CD4-positive, alpha-beta memory T cell (primary cell): ENCODE measurements around the gene LMAN2L. TPM values are rescaled to one million over a fixed set of nuclear protein-coding genes. Genes with fewer than 3 reads are reported as not detected.

Experiments
- CTCF ChIA-PET: fragments of 350-600 bp; sonication (Branson Sonifier 250); formaldehyde crosslinking; loops from one replicate; lab custom pipeline; 2021; ENCODE audit warnings: inconsistent platforms; ENCODE audit not compliant: partially characterized antibody; lab: Charles Lee
- POLR2A ChIA-PET: fragments of 350-600 bp; sonication (Branson Sonifier 250); formaldehyde crosslinking; loops from one replicate; lab custom pipeline; 2021; ENCODE audit not compliant: partially characterized antibody; lab: Charles Lee
- DNase-seq, 5 donors: peaks; one replicate each; pipeline versions ENCODE4 v3.0.0 to v3.0.0-alpha.2; 2020 to 2022; ENCODE audit warnings: mixed read lengths in 1 of 5
- H3K27ac ChIP-seq: one replicate; pipeline ENCODE4 v1.7.0; 2013; ENCODE audit warnings: low read depth, low read length
- H3K27me3 ChIP-seq: 2 replicates; pipeline ENCODE4 v1.7.0; 2013; ENCODE audit warnings: mild to moderate bottlenecking, low read length, moderate library complexity; ENCODE audit not compliant: insufficient read depth
- H3K36me3 ChIP-seq: 2 replicates; pipeline ENCODE4 v1.7.0; 2013; ENCODE audit warnings: mild to moderate bottlenecking, low read length, moderate library complexity; ENCODE audit not compliant: insufficient read depth
- H3K4me1 ChIP-seq: 2 replicates; pipeline ENCODE4 v1.7.0; 2013; ENCODE audit warnings: mild to moderate bottlenecking, low read length, moderate library complexity; ENCODE audit not compliant: insufficient read depth
- H3K4me3 ChIP-seq, 2 donors: one replicate each; pipeline ENCODE4 v1.7.0; 2013; ENCODE audit warnings: low read length in 2 of 2, mild to moderate bottlenecking in 1 of 2
- H3K9me3 ChIP-seq, 2 donors: one replicate each; pipeline ENCODE4 v1.7.0; 2013; ENCODE audit warnings: low read length in 2 of 2, control low read depth in 1 of 2; ENCODE audit not compliant: control insufficient read depth in 1 of 2
- H3K27ac Mint-ChIP-seq, 7 donors: one replicate each; pipeline ENCODE4 v1.8.0; 2020 to 2021; ENCODE audit warnings: mixed read lengths in 7 of 7, mild to moderate bottlenecking in 6 of 7, inconsistent platforms in 3 of 7, moderate library complexity in 3 of 7
- H3K27me3 Mint-ChIP-seq, 2 donors: one replicate each; pipeline ENCODE4 v1.8.0; 2020 to 2021; ENCODE audit warnings: mixed read lengths in 2 of 2
- H3K36me3 Mint-ChIP-seq, 2 donors: one replicate each; pipeline ENCODE4 v1.8.0; 2020 to 2021; ENCODE audit warnings: mixed read lengths in 2 of 2, inconsistent platforms in 1 of 2, mild to moderate bottlenecking in 1 of 2
- H3K4me1 Mint-ChIP-seq, 4 donors: one replicate each; pipeline ENCODE4 v1.8.0; 2020 to 2021; ENCODE audit warnings: mixed read lengths in 4 of 4, mild to moderate bottlenecking in 1 of 4
- H3K4me3 Mint-ChIP-seq, 8 donors: one replicate each; pipeline ENCODE4 v1.8.0; 2020 to 2021; ENCODE audit warnings: mixed read lengths in 8 of 8, mild to moderate bottlenecking in 7 of 8, moderate library complexity in 6 of 8, inconsistent platforms in 3 of 8
- H3K9me3 Mint-ChIP-seq, 8 donors: one replicate each; pipeline ENCODE4 v1.8.0; 2020 to 2021; ENCODE audit warnings: mixed read lengths in 8 of 8, mild to moderate bottlenecking in 5 of 8, inconsistent platforms in 3 of 8, moderate library complexity in 1 of 8
- intact Hi-C: fragments of 100-400 bp; cut with micrococcal nuclease; formaldehyde crosslinking; loops from one replicate; pipeline ENCODE4 v1.15.1; 2023
- polyA plus RNA-seq, 2 donors: library from polyadenylated mRNA; unstranded; fragments of 300-500 nt; fragmentation: Illumina TruSeq; gene quantifications; one replicate each; pipeline ENCODE4 v1.2.3, GENCODE V29; 2021
- total RNA-seq, 2 experiments: library from RNA; stranded (reverse); gene quantifications; one replicate each; pipeline ENCODE4 v1.2.3, GENCODE V29; 2021

Gene LMAN2L
- total and polyA plus RNA-seq, 4 experiments from 2014 or later = 10.1 to 22.4 (median 17.0) TPM

DNA sequence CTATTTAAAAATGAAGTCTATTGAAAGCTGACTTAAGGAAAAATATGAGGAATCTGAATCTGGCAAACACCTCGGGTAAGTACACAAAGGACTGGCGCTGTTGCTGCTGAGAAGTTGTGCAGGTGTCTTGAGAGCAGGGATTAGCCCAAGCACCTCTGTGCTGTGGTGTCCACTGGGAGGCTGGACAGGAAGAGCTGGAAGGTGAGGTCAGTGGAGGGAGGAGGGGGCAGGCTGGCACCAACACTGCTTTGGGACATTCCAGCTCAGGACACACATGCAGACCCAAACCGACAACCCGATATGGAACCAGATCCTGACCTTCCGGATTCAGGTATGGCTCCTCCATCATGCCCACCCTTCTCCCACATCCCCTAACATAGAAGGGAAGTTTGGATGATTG is 76.7 kb downstream of the LMAN2L start:
- Histone ChIP-seq H3K4me3 (no peak overlapping the region), H3K27me3 (no peaks in the 10 kb centered on the region), H3K9me3 (no peaks in the 10 kb centered on the region), H3K4me1 (no peaks in the 10 kb centered on the region), H3K27ac (no peak overlapping the region), H3K36me3 (no peaks in the 10 kb centered on the region)
- intact Hi-C loops = no loop called here
- peaks cover 0 to 2% (median 0%) of the 10 kb centered on the region in 8 donors for H3K9me3 Mint-ChIP-seq
- POLR2A ChIA-PET = no interaction called here
- no peak overlapping the region for H3K4me3 Mint-ChIP-seq
- H3K27ac Mint-ChIP-seq = peak overlapping the region in 1 of 7 donors; percentile 74
- CTCF ChIA-PET = interaction anchor here (0.7 kb wide), 1 partner anchor 195 kb away, joined by 3 read pairs; the partner anchor contains the start of gene ANKRD39
- peaks cover 2 to 3% of the 10 kb centered on the region in 2 donors for H3K27me3 Mint-ChIP-seq
- H3K36me3 Mint-ChIP-seq = no peaks in the 10 kb centered on the region
- no peaks in the 10 kb centered on the region for H3K4me1 Mint-ChIP-seq
- no peak for DNase-seq

DNA sequence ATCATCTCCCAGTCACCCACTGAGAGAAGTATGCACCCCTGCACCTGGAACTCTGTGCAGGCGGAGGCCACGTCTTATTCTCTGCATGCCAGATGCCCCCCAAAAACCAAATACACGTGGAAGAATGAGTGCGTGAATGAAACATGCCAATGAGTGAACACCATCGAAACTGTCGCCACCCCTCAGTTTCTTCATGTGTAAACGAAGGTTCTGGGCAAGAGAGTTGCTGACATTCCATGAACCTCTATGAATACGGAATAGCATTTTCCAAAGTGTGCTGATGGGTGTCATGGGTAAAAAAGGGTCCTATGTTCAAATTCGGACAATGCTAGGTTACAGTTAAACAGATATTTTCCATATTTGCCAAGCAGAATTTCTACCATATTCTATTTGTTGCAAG is 77.5 kb downstream of the LMAN2L start:
- no peaks in the 10 kb centered on the region for H3K36me3 ChIP-seq
- H3K27me3 Mint-ChIP-seq = peaks cover 2 to 3% of the 10 kb centered on the region in 2 donors
- ChIA-PET CTCF (no interaction called here), POLR2A (no interaction called here)
- H3K9me3 ChIP-seq = no peaks in the 10 kb centered on the region
- H3K27ac Mint-ChIP-seq = no peak overlapping the region
- intact Hi-C loops = no loop called here
- no peaks in the 10 kb centered on the region for H3K4me1 Mint-ChIP-seq
- H3K4me1 ChIP-seq = no peaks in the 10 kb centered on the region
- H3K27me3 ChIP-seq = no peaks in the 10 kb centered on the region
- no peak overlapping the region for H3K27ac ChIP-seq
- no peaks in the 10 kb centered on the region for H3K36me3 Mint-ChIP-seq
- H3K4me3 ChIP-seq = no peak overlapping the region
- H3K9me3 Mint-ChIP-seq = peaks cover 0 to 2% (median 0%) of the 10 kb centered on the region in 8 donors
- H3K4me3 Mint-ChIP-seq = no peak overlapping the region
- DNase-seq = no peak

DNA sequence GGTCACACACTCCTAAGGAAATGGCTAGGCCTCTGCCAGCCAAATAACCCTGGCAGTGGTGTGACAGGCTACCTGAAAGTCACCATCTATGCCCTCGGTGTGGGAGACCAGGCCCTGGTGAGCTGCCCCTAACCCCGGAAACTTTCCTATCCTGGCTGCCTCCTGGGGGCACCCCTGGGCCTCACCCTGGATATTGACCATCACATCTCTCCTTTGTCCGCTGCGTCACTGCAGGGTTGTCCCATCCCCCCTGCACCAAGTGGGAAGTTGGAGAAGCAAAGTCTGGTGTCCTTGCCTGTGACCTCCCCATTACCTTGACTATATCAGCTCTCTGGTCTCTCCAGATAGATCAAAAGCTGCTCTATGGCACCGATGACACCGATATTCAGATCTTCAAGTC is 78.5 kb downstream of the LMAN2L start:
- Mint-ChIP-seq H3K27me3 (peaks cover 2 to 3% of the 10 kb centered on the region in 2 donors), H3K4me3 (no peak overlapping the region), H3K27ac (no peak overlapping the region), H3K4me1 (no peaks in the 10 kb centered on the region), H3K36me3 (no peaks in the 10 kb centered on the region), H3K9me3 (peaks cover 0 to 2% (median 0%) of the 10 kb centered on the region in 8 donors)
- no peaks in the 10 kb centered on the region for H3K4me1 ChIP-seq
- H3K27me3 ChIP-seq = no peaks in the 10 kb centered on the region
- CTCF ChIA-PET = interaction anchor here (1.0 kb wide), 1 partner anchor 16 kb away, joined by 3 read pairs; no protein-coding TSS in a partner anchor
- intact Hi-C loops = no loop called here
- H3K9me3 ChIP-seq = no peaks in the 10 kb centered on the region
- POLR2A ChIA-PET = no interaction called here
- H3K36me3 ChIP-seq = no peaks in the 10 kb centered on the region
- no peak overlapping the region for H3K27ac ChIP-seq
- no peak overlapping the region for H3K4me3 ChIP-seq
- no peak for DNase-seq

DNA sequence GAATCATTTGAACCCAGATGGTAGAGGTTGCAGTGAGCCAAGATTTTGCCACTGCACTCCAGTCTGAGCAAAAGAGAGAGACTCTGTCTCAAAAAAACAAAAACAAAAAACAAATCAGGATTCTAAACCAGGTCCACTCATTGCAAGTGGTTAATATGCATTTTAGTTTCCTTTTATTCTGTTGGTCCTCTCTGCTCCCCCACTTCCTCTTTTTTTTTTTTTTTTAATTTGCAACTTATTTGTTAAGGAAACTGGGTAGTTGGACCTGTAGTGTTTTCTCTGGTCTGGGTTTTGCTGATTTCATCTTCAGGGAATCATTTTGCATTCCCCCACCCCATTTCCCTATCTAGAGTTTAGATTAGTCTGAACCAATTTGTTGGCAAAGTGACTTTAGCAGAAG is 83.3 kb downstream of the LMAN2L start:
- intact Hi-C loops = no loop called here
- peaks cover 0 to 3% (median 0%) of the 10 kb centered on the region in 4 donors for H3K4me1 Mint-ChIP-seq
- H3K27me3 Mint-ChIP-seq = peaks cover 0 to 2% of the 10 kb centered on the region in 2 donors
- H3K9me3 Mint-ChIP-seq = no peaks in the 10 kb centered on the region
- Histone ChIP-seq H3K4me3 (no peak overlapping the region), H3K4me1 (no peaks in the 10 kb centered on the region), H3K36me3 (no peaks in the 10 kb centered on the region), H3K9me3 (no peaks in the 10 kb centered on the region), H3K27ac (no peak overlapping the region), H3K27me3 (no peaks in the 10 kb centered on the region)
- H3K36me3 Mint-ChIP-seq = no peaks in the 10 kb centered on the region
- H3K27ac Mint-ChIP-seq = no peak overlapping the region
- H3K4me3 Mint-ChIP-seq = no peak overlapping the region
- ChIA-PET CTCF (no interaction called here), POLR2A (interaction anchor here (1.0 kb wide), 1 partner anchor 18 kb away, joined by 3 read pairs; the partner anchor contains the start of gene KANSL3)
- DNase-seq = no peak

Other genes with a start within 250 kb of the LMAN2L start
- under 1 TPM in 1 of 2 experiments, not detected in 1; 0.22 TPM for gene NEURL3, start 234.7 kb downstream of the LMAN2L start, total RNA-seq
- not detected for gene NEURL3, start 234.7 kb downstream of the LMAN2L start, polyA plus RNA-seq
- gene ARID5A, start 203.3 kb downstream of the LMAN2L start, total RNA-seq = 10 to 100 TPM; 80.0 to 83.8 TPM
- 10 to 100 TPM; 31.4 to 69.6 TPM for gene ARID5A, start 203.3 kb downstream of the LMAN2L start, polyA plus RNA-seq
- gene KANSL3, start 101.8 kb downstream of the LMAN2L start, total RNA-seq = 10 to 100 TPM; 63.3 to 69.7 TPM
- 10 to 100 TPM; 13.3 to 17.0 TPM for gene KANSL3, start 101.8 kb downstream of the LMAN2L start, polyA plus RNA-seq
- gene FER1L5, start 97.3 kb downstream of the LMAN2L start, total RNA-seq = not detected
- gene FER1L5, start 97.3 kb downstream of the LMAN2L start, polyA plus RNA-seq = not detected
- gene CNNM4, start 20.8 kb upstream of the LMAN2L start, total RNA-seq = 1 to 10 TPM; 6.7 to 7.2 TPM
- 1 to 10 TPM in 1 of 2 donors, under 1 TPM in 1; 0.94 to 5.3 TPM for gene CNNM4, start 20.8 kb upstream of the LMAN2L start, polyA plus RNA-seq
- 10 to 100 TPM; 55.1 to 57.4 TPM for gene CNNM3, start 76.2 kb upstream of the LMAN2L start, total RNA-seq
- 10 to 100 TPM in 1 of 2 donors, 1 to 10 TPM in 1; 3.7 to 13.2 TPM for gene CNNM3, start 76.2 kb upstream of the LMAN2L start, polyA plus RNA-seq
- gene ANKRD23, start 104.0 kb upstream of the LMAN2L start, total RNA-seq = 10 to 100 TPM; 19.4 to 19.7 TPM
- gene ANKRD23, start 104.0 kb upstream of the LMAN2L start, polyA plus RNA-seq = 1 to 10 TPM in 1 of 2 donors, not detected in 1; 1.5 TPM
- 10 to 100 TPM; 24.4 to 24.5 TPM for gene ANKRD39, start 118.0 kb upstream of the LMAN2L start, total RNA-seq
- 10 to 100 TPM; 18.7 to 42.5 TPM for gene ANKRD39, start 118.0 kb upstream of the LMAN2L start, polyA plus RNA-seq
- gene SEMA4C, start 130.0 kb upstream of the LMAN2L start, total RNA-seq = 10 to 100 TPM; 72.6 to 77.0 TPM
- gene SEMA4C, start 130.0 kb upstream of the LMAN2L start, polyA plus RNA-seq = 1 to 10 TPM; 2.3 to 8.1 TPM
- 1 to 10 TPM in 1 of 2 experiments, under 1 TPM in 1; 0.73 to 1.0 TPM for gene FAM178B, start 246.5 kb upstream of the LMAN2L start, total RNA-seq
- not detected for gene FAM178B, start 246.5 kb upstream of the LMAN2L start, polyA plus RNA-seq